H1 (cell line): Measurements from ENCODE around the gene TTC24. TPM values are rescaled to one million over a fixed set of nuclear protein-coding genes. Genes with fewer than 3 reads are reported as not detected.

Experiments used
- CBX8 ChIP-seq: fragments of 300-800, 300-1000 bp; sonication (generic); IDR thresholded peaks from 2 replicates; pipeline ENCODE4 v1.7.1; 2016; ENCODE audit warnings: low read depth, low read length, borderline replicate concordance
- CREB1 ChIP-seq: IDR thresholded peaks from 2 replicates; pipeline ENCODE4 v1.6.1; 2012; ENCODE audit warnings: inconsistent platforms
- SAP30 ChIP-seq: fragments of 300-600 bp; sonication (generic); IDR thresholded peaks from 2 replicates; pipeline ENCODE4 v1.7.1; 2012; ENCODE audit warnings: low read length, moderate library complexity, mild to moderate bottlenecking, inconsistent platforms; ENCODE audit not compliant: insufficient read depth, insufficient replicate concordance
- SP1 ChIP-seq: IDR thresholded peaks from 2 replicates; pipeline ENCODE4 v1.6.1; 2011; ENCODE audit warnings: low read depth, low read length
- polyA plus RNA-seq, 7 experiments: library from polyadenylated mRNA; depleted of rRNA in 3 of 7; stranded (reverse) in 5 of 7; unstranded in 2 of 7; fragments of >200 nt in 5 of 7; fragments of 200-250 nt in 2 of 7; gene quantifications; 1 replicate in 5 of 7; 2 replicates in 1 of 7; 4 replicates in 1 of 7; pipeline versions ENCODE4 v1.2.1 to v1.2.3, GENCODE V29; 2011 to 2013; ENCODE audit warnings: missing spikeins in 2 of 7, mixed read lengths in 2 of 7
- total RNA-seq: library from RNA; stranded (reverse); fragmentation: NEBNext Ultra II Directional; extraction: Animal tissue kit (Norgen Biotek cat#: 25700); gene quantifications from 2 replicates; pipeline ENCODE4 v1.2.1, GENCODE V29; 2021
- TF ChIP-seq, protein P1 (sequence below): IDR thresholded peaks from 2 replicates; pipeline ENCODE4 v1.6.1; 2012; ENCODE audit warnings: low read length, inconsistent platforms

TTC24 gene
- total and polyA plus RNA-seq, 2 of the 8 experiments (the other 6 are each of a cell fraction or from before 2014, with no cell fraction given) = 0.08 TPM; not detected in 1

DNA sequence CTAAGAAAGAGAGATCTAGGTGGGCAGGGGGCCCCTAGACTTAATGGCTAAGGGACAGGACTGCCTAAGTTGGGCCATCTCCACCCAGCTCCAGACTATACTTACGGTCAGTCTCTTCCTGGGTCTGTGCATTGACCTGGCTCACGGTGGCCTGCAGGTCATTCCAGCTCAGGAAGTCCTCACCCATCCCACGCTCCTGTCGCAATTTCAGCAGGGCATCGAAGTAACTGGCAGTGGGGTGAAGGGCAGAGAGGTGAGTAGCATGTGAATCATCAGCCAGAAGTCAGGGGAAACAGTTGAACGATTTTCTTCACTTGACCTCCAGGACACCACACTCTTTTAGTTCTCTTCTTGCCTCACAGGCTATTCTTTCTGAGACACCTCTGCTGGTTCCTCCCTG lies 27.7 kb upstream of the TTC24 start (continued):
- TF ChIP-seq CBX8 (no peak), SP1 (no peak), SAP30 (no peak), CREB1 (no peak)
- TF ChIP-seq, protein P1, sequence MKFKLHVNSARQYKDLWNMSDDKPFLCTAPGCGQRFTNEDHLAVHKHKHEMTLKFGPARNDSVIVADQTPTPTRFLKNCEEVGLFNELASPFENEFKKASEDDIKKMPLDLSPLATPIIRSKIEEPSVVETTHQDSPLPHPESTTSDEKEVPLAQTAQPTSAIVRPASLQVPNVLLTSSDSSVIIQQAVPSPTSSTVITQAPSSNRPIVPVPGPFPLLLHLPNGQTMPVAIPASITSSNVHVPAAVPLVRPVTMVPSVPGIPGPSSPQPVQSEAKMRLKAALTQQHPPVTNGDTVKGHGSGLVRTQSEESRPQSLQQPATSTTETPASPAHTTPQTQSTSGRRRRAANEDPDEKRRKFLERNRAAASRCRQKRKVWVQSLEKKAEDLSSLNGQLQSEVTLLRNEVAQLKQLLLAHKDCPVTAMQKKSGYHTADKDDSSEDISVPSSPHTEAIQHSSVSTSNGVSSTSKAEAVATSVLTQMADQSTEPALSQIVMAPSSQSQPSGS = no peak
